CD4-positive, alpha-beta T cell treated with Interleukin-4 for 1 hour (primary cell): Measurements from ENCODE around the gene RELB.
"Not testable (repeated sequence)": the region's sequence is repeated elsewhere in the genome, so short reads cannot be mapped to it uniquely, and the experiment has no call there.

Source experiments
- DNase-seq, 2 donors: peaks; one replicate each; pipeline ENCODE4 v3.0.0-alpha.2; 2020 to 2022

RELB gene, protein sequence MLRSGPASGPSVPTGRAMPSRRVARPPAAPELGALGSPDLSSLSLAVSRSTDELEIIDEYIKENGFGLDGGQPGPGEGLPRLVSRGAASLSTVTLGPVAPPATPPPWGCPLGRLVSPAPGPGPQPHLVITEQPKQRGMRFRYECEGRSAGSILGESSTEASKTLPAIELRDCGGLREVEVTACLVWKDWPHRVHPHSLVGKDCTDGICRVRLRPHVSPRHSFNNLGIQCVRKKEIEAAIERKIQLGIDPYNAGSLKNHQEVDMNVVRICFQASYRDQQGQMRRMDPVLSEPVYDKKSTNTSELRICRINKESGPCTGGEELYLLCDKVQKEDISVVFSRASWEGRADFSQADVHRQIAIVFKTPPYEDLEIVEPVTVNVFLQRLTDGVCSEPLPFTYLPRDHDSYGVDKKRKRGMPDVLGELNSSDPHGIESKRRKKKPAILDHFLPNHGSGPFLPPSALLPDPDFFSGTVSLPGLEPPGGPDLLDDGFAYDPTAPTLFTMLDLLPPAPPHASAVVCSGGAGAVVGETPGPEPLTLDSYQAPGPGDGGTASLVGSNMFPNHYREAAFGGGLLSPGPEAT

DNA sequence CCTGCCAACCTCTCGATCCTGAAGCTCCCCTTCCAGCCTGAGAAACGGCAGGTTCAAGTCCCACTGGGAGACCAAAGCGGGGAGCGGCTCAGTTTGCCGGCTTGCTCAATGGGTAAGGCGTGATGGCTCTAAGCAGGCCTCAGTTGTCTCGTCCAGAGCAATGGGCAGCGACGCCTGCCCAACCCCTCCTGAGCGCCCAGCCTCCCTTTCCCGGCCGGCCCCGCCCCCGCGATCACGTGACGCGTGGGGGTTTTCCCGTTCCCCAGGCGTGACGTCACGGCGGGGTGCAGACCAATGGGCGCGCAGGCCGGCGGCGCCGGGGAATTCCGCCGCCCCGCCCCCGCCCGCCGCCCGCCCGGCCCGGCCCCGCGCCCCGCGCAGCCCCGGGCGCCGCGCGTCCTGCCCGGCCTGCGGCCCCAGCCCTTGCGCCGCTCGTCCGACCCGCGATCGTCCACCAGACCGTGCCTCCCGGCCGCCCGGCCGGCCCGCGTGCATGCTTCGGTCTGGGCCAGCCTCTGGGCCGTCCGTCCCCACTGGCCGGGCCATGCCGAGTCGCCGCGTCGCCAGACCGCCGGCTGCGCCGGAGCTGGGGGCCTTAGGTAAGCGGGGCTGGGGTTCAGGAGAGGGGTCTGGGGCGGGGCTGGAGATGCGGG, at the start of gene RELB:
TSS of gene RELB (plus strand) at position 378 of the 653 bp plus-strand sequence. CDS start at position 494, 116 bp downstream.
- peak; percentile 94 to 96 for DNase-seq

DNA sequence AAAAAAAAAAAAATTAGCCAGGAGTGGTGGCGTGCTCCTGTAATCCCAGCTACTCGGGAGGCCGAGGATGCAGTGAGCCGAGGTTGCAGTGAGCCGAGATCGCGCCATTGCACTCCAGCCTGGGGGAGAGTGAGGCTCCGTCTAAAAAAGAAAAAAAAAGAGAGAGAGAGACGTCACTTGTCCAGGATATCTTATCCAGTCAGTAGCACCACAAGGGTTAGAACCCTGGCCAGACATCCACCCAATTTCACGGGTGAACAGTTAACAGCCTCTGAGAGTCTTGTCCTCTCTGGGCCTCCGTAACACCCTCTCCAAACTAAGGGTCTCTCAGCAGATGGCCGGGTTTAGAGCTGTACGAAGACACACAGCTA, 47.0 kb upstream of the RELB start:
- DNase-seq, result no peak

DNA sequence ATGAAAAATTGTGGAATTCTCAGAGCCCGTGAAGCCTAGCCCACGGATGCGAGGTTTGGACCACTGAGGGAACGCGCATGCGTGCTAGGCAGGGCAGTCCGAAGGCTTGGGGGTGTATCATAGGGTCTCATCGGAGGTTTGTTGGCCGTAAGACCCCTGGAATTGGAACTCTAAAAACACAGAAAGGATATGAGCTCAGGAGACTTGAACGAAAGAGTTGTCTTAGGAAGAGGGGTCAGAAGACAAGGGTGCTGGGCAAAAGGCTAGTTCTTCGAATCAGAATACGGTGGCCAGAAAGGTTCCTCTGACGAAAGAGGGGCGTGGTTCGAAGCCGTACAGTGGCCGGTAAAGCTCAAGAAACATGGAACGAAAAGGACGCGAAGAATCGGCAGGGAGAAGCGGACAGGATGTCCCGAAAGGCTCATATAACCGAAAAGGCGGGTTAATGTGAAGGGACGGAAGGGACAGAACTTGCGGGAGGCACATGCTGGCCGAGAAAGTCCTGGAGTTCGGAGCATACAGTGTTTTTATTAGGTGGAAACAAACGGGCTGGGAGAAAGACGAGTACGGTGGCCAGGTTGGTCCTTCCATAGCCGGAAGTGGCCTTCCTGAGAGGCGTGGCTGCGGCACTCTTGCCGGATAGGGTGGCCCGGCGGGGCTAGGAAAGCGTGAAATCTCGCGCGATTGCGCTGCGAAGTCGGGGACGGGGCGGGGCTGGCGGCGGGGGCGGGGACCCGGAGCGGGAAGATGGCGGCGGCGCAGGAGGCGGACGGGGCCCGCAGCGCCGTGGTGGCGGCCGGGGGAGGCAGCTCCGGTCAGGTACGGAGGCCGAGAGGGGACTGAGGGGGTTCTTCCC, 46.4 kb upstream of the RELB start, which contains the start of gene CLPTM1:
TSS of gene CLPTM1 (plus strand) at position 732 of the 856 bp plus-strand sequence. CDS start at position 748, 16 bp downstream.
- peak; percentile 96 to 97 for DNase-seq

DNA sequence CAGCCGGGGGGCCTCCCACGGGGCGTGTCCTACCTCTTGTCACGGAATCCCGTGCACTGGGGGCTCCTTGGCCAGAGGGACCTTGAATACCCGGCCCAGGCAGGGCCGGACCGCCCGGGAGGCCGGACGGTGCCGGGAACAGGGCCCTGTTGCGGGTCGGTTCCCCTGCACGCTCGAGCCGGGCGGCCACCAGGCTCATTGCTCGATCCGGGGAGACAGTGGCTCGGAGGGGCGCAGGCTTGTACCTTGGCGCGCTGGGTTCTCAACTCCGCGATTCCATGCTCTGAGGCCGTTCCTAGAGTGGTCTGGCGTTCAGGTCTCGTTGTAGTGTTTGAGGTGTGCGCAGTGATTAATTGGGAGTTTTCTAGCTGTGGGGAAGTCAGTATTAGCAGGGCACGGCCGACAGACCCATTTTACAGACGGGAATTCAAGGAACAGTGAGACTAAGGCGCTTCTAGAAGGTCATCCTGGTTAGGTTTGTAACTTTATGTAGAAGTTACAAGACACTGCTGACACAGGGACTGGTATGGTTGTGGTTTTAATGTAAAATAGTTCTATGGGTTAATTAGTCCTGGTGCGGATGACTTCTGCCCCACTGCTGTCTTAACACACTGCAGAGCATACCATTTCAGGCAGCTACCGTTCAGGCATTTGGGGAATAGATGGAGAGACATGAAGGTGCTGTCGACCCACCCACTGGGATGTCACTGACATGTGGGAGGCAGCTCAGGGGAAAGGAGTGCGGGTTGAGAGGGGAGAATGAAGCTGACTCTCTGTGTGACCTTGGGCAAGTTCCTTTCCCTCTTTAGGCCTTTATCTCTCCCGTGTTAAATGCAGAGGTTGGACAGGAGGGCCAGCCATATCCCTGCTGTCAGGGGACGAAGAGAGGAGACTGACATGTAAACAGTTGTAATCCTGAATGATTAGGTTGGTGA, 45.5 kb upstream of the RELB start:
- DNase-seq, result no peak

DNA sequence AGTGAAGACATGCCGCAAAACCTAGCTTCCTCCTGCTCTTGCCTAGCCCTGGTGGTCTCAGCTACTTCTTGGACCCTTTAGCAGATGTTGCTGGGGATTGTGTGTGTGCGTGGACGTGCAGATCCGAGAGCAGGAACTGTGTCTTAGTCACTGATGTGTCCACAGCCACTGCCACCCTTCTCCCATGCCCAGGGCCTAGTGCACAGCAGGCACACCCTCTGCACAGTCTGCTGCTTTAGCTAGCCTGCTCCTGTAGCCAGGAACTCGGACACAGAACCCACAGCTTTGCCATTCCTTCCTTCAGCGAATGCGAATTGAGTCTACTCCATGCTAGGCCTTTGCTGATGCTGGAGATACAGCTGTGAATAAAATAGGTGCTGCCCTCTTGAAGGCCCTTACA, 43.7 kb upstream of the RELB start:
- no peak for DNase-seq

DNA sequence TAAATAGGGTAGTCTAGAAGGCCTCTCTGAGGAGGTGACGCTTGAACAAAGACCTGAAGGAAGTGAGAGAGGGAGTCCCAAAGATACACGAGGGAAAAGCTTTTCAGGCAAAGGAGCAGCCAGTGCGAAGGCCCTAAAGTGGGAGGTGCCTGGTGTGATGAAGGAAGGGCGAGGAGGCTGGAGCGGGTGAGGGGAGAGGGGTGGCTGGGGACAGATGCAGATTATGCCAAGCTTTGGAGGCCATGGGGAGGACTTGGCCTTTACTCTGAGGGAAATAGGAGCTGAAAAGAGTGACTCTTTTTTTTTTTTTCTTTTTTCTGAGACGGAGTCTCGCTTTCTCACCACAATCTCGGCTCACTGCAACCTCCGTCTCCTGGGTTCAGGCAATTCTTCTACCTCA, 43.2 kb upstream of the RELB start:
- no peak for DNase-seq

DNA sequence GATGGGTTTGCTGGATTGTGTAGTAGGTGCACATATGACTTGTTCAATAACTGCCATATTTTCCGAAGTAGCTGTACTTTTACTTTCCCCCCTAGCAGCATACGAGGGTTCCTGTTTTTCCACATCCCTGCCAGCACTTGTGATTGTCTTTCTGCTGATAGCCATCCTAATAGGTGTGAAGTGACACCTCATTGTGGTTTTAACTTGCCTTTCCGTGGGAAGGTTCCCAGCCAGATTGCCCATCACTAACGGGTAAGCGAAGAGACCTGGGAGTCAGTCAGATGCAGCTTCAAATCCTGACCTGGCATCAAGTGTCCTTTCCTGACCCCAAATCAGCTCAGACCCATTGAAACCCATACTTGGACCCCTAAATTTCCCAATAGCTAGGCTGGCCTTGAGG, 41.6 kb upstream of the RELB start:
- no peak for DNase-seq

DNA sequence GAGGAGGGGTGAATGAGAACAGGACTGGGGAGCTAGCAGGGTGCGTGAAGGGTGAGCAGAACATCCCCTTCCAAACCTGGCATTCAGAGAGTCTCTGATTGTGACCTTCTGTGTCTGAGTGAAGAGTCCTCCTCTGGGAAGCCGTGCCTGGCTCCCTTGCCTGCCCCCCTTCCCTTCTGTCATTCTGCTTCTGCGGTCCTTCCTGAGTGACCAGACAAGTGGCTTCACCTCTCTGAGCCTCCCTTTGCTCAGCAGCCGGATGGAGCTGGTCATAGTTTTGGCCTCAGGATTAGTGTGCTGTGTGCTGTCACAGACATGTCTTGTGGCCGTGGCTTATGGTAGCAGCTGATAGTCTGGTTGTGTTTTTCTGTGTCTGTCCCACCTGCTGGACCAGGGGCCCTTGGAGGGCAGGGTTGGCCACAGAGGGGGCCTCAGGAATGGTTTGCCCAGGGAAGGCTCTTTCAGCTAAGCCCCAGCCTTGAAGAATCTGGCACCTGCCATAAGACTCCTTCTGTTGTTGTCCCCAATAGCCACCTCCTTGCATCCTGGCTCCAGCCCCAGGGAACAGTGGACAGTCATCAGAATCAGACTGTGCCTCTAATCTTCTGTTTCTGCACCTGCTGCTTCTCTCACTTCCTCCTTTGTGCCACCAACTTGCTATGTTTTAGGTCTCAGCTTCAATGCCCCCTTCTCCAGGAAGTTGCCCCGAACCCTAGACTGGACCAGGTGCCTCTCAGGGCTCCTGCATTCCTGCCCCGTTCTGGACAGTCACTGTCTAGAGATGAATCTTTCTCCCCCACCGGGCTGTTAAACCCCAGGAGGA, 40.1 kb upstream of the RELB start:
- peak in 1 of 2 donors; percentile 28 for DNase-seq

DNA sequence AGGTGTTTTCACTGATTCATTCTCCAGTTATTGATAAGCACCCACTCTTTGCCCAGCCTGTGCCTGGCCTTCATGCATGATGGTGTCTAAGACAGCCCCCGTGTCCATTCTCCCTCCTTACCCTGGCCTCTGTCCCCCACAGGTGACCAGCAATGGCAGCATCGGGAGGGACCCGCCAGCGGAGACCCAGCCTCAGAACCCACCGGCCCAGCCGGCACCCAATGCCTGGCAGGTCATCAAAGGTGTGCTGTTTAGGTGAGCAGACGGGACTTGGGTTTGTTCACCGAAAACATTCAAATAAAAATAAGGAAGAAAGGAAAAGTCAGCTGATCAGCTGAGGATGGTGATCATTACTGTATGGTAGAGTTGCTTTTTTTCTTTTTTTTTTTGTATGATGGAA, 39.4 kb upstream of the RELB start:
- DNase-seq, result no peak

DNA sequence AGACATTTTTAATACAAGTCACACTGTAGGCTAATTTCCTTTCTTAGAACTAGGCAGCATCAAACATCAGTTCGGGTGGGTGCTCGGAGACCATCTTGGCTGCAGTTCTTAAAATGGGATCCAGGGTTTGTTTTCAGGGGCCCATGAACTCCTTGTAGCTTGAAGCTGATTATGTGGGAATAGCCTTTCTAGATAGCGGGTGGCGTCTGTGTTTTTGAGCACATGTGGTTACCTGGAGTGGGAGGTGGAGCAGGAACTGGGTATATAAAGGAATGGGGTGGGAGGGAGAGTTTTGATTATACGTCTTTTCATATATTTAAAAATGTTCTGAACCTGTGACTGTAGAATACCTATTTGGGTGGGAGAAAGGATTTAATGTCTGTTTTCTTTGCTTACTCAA, 33.1 kb upstream of the RELB start:
- no peak for DNase-seq

DNA sequence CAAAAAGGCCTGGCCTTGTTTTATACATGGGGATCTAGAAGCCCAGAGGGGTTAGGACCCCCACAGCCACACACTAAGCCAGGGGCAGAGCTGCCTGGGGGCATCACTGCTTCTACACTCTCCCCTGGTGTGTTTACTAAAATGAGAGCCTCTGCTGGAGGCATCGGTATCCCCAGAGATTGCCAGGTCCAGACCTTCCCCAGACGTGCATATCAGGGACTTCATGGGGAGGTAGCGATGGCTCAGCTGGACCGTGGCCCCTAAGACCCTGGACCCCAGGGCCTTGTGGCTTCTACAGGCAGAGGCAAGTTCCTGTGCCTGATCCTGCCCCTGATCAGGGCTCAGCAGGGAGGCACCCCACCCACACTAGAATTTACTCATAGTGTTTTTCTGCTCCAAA, 32.6 kb upstream of the RELB start:
- no peak for DNase-seq

DNA sequence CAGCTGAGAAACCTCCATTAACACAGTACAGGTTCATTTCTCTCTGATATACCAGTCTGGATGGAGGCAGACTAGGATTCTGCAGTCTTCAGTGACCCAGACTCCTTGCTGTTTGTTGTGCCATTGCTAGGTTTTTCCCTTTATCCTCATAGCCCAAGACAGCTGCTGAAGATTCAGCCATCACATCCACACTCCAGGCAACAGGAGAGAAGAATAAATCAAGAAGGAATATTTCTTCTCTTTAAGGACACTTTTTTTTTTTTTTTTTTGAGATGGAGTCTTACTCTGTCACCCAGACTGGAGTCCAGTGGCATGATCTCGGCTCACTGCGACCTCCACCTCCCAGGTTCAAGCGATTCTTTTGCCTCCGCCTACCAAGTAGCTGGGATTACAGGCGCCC, 31.8 kb upstream of the RELB start:
- no peak for DNase-seq

DNA sequence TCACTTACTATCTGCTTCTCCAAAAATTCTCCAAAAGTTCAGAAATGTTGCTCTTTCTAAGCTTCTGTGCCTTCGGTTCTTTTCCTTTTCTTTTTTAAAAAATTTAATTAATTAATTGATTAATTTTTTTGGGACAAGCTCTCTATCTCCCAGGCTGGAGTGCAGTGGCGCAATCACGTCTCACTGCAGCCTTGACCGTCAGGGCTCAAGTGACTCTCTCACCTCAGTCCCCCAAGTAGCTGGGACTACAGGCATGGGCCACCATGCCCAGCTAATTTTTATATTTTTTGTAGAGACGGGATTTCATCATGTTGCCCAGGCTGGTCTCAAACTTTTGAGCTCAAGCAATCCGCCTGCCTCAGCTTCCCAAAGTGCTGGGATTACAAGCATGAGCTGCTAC, 29.8 kb upstream of the RELB start:
- DNase-seq, result not testable (repeated sequence)

DNA sequence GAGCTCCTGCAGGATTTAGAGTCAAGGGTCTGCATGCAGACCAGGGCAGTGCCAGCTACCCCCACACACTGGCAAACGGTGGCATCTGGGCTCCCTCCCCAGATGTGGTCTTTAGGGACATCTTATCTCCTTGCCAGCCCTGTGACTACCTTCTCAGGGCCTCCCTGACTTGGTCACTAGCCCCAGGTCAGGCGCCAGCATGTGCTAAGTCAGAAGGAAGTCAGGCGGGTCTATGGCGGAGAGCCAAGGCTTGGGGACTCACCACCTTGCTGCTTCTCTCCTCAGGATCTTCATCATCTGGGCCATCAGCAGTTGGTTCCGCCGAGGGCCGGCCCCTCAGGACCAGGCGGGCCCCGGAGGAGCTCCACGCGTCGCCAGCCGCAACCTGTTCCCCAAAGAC, 28.5 kb upstream of the RELB start:
- DNase-seq, result no peak

DNA sequence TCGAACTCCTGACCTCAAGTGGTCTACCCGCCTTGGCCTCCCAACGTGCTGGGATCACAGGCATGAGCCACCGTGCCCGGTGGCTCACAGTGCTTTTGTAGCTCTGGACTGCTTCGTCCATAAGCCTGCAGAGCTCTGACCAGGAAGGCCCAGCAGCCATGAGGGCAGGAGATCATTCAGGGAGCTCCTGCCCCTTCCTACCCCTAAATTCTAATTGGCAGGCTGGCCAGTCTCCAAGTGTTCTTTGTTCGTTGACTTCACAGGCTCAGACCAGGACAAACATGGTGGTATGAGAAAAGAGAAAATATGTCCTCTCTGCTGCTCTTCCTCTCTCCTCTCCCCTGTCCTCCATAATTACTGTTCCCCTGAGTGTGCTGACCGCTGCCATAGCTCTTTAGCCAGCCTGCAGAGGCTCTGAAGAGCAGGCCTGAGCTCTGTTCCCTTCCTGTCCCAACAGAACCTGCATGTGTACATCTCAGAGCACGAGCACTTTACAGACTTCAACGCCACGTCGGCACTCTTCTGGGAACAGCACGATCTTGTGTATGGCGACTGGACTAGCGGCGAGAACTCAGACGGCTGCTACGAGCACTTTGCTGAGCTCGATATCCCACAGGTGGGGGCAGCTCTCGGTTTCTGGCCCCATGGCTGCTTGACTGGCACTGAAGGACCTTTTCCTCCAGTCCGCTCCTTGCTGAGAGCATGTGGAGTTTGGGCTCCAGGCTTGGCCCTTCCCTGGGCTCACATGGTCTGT, 27.1 kb upstream of the RELB start:
- no peak for DNase-seq

DNA sequence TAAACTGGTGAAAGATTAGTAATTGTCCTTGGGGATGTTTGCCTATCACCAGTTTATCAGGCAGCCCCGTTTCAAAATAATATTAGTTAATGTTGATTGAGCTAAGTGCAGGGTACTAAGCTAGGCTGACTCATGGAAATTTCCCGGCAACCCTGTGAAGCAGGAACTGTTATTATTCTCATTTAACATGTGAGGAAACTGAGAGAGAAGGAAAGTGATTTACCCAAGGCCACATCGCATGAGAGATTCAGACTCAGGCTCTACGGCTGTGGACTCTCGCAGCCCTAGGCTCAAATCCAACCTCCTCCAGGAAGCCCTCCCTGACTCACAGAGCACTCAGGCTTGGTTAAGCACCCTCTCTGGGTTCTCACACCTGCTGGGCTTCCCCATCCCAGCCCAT, 26.4 kb upstream of the RELB start:
- no peak for DNase-seq

DNA sequence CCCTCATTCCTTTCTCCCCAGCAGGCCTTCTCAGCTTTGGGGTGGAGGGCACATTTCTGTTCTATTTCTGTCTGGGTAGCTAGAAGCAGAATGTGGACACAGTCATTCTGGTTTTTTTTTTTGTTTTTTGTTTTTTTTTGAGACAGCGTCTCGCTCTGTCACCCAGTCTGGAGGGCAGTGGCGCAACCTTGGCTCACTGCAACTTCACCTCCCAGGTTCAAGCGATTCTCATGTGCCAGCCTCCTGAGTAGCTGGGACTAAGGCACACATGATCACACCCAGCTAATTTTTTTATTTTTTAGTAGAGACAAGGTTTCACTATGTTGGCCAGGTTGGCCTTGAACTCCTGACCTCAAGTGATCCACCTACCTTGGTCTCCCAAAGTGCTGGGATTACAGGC, 25.8 kb upstream of the RELB start:
- DNase-seq, result no peak

DNA sequence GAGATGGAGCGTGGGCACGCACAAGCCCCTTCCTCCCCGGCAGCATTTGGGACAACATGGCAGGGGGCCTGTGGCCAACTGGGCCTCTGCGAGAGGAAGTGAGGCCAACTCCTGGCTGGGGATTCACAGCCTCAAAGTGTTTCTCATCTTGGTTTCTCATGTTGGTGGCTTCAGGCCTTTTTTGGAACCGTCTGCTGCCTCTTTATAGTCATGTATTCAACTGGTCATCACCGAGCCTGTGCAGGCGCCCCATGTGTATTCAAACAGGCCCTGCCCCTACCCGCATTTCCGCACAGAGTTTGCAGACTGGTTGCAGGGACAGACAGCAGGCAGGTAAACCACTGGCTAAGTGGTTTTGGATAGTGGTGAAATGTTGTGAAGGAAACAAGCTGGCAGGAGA, 17.3 kb upstream of the RELB start:
- no peak for DNase-seq

DNA sequence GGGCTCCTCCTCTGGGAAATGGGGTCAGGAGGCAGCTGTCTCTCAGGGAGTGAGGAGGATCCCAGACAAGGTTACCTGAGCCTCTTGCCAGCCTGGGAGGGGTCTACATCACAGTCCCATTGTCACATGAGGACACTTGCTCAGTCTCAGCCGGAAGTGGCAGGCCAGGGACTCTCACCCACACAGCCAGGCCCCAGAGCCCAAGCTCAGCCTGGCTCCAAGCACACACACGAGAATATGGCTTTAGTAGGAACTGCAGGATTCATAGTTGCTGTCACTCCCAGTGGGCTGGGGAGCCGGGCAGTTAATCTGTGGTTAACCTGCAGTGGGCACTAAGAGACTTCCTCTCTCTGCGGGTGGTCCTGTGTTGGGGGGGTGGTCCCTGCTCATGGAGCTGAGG, 15.8 kb upstream of the RELB start:
- DNase-seq, result no peak

DNA sequence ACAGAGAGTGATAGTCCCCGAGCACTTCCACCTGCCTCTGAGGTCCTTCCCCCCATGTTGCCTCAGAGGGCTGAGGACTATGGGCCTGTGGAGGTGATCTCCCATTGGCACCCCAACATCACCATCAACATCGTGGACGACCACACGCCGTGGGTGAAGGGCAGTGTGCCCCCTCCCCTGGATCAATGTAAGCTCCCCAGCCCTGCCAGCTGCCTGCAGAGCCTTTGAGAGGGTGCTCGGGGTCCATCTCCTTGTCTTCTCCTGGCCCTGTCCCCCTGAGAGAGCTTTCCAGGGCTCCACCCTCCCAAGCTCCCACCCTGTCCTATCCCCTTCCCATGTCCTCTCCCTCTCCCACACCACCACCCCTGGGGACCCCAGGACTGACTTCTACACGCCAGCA, 14.9 kb upstream of the RELB start:
- DNase-seq, result no peak
